Measurements from ENCODE around the gene RPL13. TPM values are rescaled to one million over a fixed set of nuclear protein-coding genes. Genes with fewer than 3 reads are reported as not detected.

The RPL13 gene
- total RNA-seq, 1 experiment from 2014 or later, result 2,157 TPM

DNA sequence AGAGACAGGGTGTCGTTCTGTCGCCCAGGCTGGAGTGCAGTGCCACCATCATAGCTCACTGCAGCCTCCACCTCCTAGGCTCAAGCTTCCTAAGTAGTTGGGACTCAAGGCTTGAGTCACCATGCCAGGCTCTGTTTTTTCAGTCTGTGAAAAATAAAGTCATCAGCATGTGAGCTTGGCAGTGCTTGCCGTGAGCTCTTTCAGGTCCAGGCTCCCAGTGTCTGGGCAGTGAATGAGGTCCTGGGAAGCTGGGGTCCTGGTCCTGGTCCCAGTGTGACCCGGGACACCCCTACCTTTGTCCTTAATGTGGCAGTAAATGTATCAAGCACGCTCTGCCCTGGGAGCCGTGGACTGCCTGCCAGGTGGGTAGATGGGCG, 22.9 kb upstream of the RPL13 start:
- Histone ChIP-seq H3K18ac (ENCODE audit: insufficient read length, low read depth, low read length) (no peak overlapping the region), H3K79me2 (ENCODE audit: insufficient read depth, low read length) (no peaks in the 10 kb centered on the region), H3T11ph (ENCODE audit: low read length) (no peak overlapping the region), H3K9ac (ENCODE audit: extremely low read depth, insufficient read length, low read length) (no peak overlapping the region), H2BK120ac (ENCODE audit: low read depth, low read length, poor library complexity, severe bottlenecking) (no peak overlapping the region), H4K20me1 (ENCODE audit: control insufficient read depth, insufficient read depth, insufficient read length) (no peaks in the 10 kb centered on the region), H3K4me2 (ENCODE audit: insufficient read depth, insufficient read length, low read length) (no peak overlapping the region), H3K56ac (ENCODE audit: insufficient read length, low read depth, low read length) (no peak overlapping the region), H3K79me1 (ENCODE audit: insufficient read depth, low read depth, low read length, poor library complexity, severe bottlenecking) (no peaks in the 10 kb centered on the region), H2BK12ac (ENCODE audit: insufficient read length, low read depth, low read length) (no peak overlapping the region), H2BK15ac (ENCODE audit: low read depth, low read length) (no peak overlapping the region), H2BK5ac (ENCODE audit: insufficient read length, low read length) (no peak overlapping the region), H3K23me2 (ENCODE audit: insufficient read length, low read depth, low read length, poor library complexity, severe bottlenecking) (no peaks in the 10 kb centered on the region), H2BK20ac (ENCODE audit: low read depth, low read length, poor library complexity, severe bottlenecking) (no peak overlapping the region), H4K5ac (ENCODE audit: insufficient read length, low read depth, low read length) (no peak overlapping the region), H4K91ac (ENCODE audit: insufficient read length, low read depth, low read length) (no peak overlapping the region), H2AK5ac (ENCODE audit: insufficient read length, low read length) (no peak overlapping the region), H3K23ac (ENCODE audit: insufficient read length, low read depth, low read length) (no peak overlapping the region), H3K27me3 (ENCODE audit: insufficient read depth, low read length) (no peaks in the 10 kb centered on the region), H4K8ac (replicated peaks; ENCODE audit: insufficient read length, low read depth, low read length) (no peak overlapping the region), H3K4me1 (ENCODE audit: insufficient read depth, low read length) (no peaks in the 10 kb centered on the region), H3K27ac (ENCODE audit: insufficient read length, low read depth, low read length) (no peak overlapping the region), H3K9me3 (ENCODE audit: control insufficient read depth, low read depth, low read length) (no peaks in the 10 kb centered on the region), H3K4ac (ENCODE audit: low read depth, low read length) (no peak overlapping the region), H2AFZ (ENCODE audit: low read length) (no peak overlapping the region), H3K14ac (ENCODE audit: insufficient read depth, low read length) (no peak overlapping the region; the same call in 1 of the 2 replicates)
- no peak overlapping the region for H3K4me3 Mint-ChIP-seq
- H3K27ac Mint-ChIP-seq, result no peak overlapping the region
- H3K36me3 Mint-ChIP-seq (ENCODE audit: insufficient read depth in 1 of 3, low read depth in 3 of 3), result peaks cover 30 to 68% (median 58%) of the 10 kb centered on the region in 3 experiments
- no peak for DNase-seq
- WGBS (ENCODE audit: extremely low coverage, insufficient read length, low lambda C conversion rate), result no CpG with 5 or more reads among the region's 7 CpGs
- no peaks in the 10 kb centered on the region for H3K27me3 Mint-ChIP-seq (ENCODE audit: low read depth)
- H3K9me3 Mint-ChIP-seq, result no peaks in the 10 kb centered on the region
- no peaks in the 10 kb centered on the region for H3K4me1 Mint-ChIP-seq
- TF ChIP-seq, protein P1, sequence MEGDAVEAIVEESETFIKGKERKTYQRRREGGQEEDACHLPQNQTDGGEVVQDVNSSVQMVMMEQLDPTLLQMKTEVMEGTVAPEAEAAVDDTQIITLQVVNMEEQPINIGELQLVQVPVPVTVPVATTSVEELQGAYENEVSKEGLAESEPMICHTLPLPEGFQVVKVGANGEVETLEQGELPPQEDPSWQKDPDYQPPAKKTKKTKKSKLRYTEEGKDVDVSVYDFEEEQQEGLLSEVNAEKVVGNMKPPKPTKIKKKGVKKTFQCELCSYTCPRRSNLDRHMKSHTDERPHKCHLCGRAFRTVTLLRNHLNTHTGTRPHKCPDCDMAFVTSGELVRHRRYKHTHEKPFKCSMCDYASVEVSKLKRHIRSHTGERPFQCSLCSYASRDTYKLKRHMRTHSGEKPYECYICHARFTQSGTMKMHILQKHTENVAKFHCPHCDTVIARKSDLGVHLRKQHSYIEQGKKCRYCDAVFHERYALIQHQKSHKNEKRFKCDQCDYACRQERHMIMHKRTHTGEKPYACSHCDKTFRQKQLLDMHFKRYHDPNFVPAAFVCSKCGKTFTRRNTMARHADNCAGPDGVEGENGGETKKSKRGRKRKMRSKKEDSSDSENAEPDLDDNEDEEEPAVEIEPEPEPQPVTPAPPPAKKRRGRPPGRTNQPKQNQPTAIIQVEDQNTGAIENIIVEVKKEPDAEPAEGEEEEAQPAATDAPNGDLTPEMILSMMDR (conservative IDR thresholded peaks at IDR 0.05), result no peak
